Right renal cortex interstitium (tissue), 3 donors: ENCODE measurements around the gene PPIP5K2. TPM values are rescaled to one million over a fixed set of nuclear protein-coding genes. Genes with fewer than 3 reads are reported as not detected.
"Not testable (repeated sequence)": the region's sequence is repeated elsewhere in the genome, so short reads cannot be mapped to it uniquely, and the experiment has no call there.

Experiments
- DNase-seq, 3 donors: peaks; one replicate each; pipeline ENCODE4 v3.0.0-alpha.2; 2013; ENCODE audit warnings: low read depth in 3 of 3, low spot score in 2 of 3
- polyA plus RNA-seq, 3 donors: library from polyadenylated mRNA; unstranded; fragments of 120-200 nt; gene quantifications; one replicate each; pipeline ENCODE4 v1.2.1, GENCODE V29; 2013; ENCODE audit not compliant: insufficient read length in 3 of 3

Gene PPIP5K2
- polyA plus RNA-seq, 3 donors, result 77.3 to 92.2 (median 91.6) TPM

GRCh38 chr5:103205991-103206700, 86.0 kb downstream of the PPIP5K2 start:
- DNase-seq, result no peak

GRCh38 chr5:103207011-103207410, 86.9 kb downstream of the PPIP5K2 start:
- DNase-seq, result peak in 2 of 3 donors; percentile 21 to 36

GRCh38 chr5:103207653-103208052, 87.6 kb downstream of the PPIP5K2 start:
- no peak for DNase-seq

DNA sequence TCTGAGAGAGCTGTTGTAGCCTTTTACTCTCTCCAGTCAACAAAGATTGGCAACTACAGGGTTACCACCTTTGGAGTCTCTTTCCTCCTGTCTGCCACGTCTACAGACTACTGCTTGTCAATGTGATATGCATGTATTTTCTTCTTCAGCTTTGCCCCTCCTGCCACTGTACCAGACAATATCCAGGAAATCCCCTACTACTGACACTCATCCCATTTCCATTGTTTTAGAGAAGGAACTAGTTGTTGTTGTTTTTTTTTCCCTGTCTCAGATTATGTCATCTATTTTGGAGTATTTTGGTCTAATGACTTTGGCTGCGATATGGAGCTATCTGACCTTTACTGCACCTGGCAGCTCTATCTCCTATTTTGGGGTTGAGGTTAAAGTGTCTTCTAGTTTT, 88.4 kb downstream of the PPIP5K2 start:
- no peak for DNase-seq

DNA sequence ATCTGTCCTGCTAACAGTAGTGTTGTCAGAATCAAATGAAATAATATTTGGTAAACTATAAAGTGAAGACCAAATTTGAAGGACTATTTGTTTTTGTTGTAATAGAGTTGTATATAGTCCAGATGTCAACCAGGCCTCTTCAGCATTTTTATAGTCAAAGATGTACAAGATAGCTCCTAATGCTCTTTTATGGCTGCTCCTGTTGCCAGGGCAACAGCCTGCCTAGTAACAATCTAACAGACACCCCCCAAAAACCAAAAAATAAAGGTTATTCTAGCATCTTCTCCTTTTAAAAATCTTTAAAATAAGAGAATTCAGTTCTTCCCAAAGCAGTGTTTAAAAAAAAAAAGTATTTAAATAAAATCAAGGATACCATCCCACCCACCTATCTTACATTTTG, 89.0 kb downstream of the PPIP5K2 start:
- no peak for DNase-seq

GRCh38 chr5:103210952-103211351, 90.9 kb downstream of the PPIP5K2 start:
- DNase-seq, result no peak

DNA sequence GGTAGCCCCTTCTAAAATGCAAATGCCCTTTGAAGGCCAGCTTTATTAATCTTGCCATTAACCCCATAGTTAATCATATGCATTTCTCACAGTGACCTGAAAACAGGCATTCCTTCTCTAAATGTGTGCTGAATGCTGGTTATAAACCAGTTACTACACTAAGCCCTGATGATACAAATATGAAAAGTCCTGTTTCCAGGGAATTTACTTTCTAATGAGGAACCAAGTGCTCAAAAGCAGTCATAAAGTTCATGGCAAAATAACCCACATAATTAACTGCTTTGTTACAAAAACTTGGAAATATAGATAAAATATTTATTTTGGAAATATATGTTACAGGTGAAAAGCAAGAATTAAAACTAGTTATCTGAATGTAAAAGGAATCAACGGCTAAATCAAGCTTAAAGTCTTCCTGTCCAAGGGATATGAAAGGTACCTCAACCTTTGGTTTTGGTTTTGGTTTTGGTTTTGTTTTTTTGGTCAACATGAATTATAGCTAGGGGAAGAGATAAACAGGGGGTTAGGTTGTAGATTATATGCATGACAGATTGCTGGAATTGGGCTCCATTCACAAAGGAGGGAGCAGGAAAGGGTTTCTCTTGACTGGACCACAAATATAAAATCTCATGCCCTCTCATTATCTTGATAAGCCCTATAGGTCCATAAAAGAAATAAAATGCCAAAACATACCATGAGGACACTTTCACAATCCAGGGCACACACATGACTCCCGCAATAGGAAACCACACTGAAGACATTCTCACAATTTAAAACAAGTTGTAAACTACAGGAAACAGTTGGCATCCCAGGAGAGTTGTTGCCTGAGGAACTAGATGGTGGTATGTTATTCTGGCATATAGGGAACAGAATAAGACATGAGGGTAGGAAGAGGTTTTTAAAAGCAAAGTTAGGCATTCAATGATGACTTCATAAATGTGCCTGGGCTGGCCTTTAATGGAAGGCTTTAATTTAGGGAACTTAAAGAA, 91.8 kb downstream of the PPIP5K2 start:
- no peak for DNase-seq

DNA sequence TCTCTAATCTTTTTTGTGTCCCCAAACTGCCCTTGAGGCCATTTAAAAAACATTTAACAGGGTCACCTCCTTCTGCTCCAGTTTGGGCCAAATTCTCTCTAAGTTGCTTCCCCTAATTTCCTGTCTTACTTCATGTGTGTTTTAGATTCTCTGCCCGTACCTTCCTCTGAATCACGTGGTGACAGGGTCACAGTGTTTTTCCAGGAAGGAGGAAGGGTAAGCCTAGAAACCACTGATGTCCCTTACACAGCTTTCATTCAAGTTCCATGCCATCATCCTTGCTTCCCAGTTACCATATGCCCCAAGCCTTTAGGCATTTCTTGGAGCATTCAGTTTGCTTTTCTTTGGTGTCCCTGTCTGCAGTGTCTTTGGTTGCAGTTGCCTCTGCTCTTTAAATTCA, 96.0 kb downstream of the PPIP5K2 start:
- no peak for DNase-seq

DNA sequence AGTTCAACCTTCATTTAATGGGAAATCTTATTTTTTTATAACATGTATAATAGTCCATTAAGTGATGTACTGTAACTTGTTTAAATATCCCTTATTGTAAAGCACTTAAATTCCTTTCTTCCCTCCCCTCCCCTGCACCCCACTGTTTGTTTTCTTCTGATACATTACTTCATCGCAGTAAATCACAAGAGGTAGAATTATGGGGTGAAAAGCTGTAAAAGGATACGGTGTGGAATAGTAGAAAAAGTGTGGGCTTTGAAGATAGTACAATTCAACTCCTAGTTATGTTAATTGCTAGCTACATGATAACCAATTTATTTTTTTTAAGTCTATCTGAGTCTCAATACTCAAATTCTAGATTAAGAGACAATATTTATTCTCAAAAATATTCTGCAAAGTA, 96.6 kb downstream of the PPIP5K2 start:
- no peak for DNase-seq

DNA sequence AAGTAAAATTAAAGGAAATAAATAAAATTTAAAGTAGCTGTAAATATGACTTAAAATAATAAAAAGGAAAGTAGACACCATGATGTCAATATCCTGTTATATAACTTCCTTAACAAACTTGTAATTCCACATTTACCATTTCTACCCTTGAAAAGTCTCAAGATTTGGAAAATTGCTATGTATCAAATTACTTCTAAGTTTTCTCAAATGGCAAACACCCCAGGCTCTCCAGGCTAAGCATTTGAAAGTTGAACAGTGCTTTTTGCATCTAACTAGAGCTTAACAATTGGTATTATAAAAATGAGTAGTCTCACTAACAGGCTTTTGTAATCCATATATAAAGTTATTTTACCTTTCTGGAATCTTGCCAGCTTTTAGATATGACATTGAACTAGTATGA, 97.0 kb downstream of the PPIP5K2 start:
- DNase-seq, result no peak

- DNase-seq, result no peak
Measured at GRCh38 chr5:103218164-103218563, 98.1 kb downstream of the PPIP5K2 start.

DNA sequence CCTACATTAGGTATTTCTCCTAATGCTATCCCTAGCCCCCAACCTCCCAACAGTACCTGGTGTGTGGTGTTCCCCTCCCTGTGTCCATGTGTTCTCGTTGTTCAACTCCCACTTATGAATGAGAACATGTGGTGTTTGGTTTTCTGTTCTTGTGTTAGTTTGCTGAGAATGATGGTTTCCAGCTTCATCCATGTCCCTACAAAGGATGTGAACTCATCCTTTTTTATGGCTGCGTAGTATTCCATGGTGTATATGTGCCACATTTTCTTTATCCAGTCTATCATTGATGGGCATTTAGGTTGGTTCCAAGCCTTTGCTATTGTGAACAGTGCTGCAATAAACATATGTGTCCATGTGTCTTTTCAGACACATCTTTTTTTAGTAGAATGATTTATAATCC, 99.0 kb downstream of the PPIP5K2 start:
- DNase-seq, result not testable (repeated sequence)

DNA sequence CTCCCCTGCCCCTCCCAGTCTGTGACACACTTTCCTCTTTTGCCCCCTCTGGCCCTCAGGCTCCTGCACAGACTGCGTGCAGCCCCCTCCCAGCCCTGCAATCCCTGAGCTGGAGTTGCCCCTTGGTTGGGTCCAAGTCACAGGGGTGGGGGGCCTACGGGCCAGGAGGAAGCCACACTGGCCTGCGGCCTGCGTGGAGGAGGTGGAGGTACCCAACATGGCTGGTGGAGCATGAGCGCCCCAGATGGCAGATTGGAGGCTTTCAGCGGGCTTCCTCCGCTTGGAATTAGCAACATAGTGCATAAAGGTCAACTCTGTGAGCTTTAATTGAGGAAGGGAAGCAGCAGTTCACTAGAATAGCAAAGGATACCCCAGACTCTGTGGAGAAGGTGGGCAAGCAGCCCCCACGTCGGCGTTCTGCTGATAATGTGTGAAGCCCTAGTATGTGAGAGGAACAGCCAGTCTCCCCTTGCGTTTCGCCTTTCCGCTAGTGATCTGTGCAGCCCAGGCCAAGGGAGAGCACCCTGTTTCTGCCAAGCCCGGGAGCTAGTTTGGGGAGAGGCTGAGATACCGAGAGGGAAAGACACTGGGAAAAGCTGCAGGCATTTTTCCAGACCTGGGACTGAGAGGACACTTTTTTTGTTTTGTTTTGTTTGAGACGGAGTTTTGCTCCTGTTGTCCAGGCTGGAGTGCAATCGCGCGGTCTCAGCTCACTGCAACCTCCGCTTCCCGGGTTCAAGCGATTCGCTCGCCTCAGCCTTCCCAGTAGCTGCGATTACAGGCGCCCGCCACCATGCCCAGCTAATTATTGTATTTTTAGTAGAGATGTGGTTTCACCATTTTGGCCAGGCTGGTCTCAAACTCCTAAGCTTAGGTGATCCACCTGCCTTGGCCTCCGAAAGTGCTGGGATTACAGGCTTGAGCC, 103.2 kb downstream of the PPIP5K2 start:
- DNase-seq, result no peak

DNA sequence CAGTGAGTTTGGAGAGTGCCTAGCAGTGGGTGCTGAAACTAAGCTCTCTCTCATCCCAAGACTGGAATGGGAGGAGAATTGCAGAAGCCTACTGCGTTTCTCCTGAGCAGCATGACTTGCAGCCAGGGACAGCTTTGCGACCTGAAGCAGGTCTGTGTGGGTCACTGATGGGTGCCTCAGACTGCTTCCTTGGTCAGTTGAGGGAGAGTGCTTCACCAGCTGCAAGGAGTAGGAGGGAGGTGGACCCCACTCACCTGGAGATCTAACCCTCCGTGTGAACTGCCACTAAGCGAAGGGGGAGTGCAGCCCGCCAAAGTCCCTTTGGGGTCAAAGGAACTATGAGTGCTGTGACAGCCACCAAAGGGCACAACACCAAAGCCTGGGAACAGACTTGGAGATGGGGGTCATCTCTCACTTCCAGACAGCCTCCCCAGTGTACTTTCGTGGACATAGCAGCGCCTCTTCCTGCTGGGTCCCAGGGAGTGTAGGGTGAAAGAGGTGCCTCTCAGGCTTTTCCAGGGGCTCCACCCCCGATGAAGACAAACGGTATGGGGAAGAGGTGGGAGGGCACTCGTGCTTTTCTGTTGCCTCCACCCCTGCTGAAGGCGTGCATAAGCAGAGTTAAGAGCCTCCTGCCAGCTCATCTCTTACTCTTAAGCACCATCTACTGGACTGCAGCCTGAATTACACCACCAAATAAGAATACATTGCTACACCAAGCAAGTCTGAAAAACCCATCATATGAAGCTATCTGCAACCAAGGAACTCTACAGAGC, 104.2 kb downstream of the PPIP5K2 start:
- DNase-seq, result peak in 1 of 3 donors; percentile 19

- no peak for DNase-seq
Measured at GRCh38 chr5:103224894-103225246, 104.8 kb downstream of the PPIP5K2 start.

- DNase-seq, result no peak
Measured at GRCh38 chr5:103228061-103228460, 108.0 kb downstream of the PPIP5K2 start.

DNA sequence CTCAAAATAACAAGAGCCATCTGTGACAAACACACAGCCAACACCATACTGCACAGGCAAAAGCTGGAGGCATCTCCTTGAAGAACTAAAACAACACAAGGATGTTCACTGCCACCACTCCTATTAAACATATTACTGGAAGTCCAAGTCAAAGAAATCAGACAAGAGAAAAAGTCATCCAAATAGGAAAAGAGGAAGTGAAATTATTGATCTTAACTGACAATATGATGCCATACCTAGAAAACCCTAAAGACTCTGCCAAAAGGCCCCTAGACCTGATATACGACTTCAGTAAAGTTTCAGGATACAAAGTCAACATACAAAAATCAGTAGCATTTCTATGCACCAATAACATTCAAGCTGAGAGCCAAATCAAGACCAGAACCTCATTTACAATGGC, 108.5 kb downstream of the PPIP5K2 start:
- DNase-seq, result no peak

DNA sequence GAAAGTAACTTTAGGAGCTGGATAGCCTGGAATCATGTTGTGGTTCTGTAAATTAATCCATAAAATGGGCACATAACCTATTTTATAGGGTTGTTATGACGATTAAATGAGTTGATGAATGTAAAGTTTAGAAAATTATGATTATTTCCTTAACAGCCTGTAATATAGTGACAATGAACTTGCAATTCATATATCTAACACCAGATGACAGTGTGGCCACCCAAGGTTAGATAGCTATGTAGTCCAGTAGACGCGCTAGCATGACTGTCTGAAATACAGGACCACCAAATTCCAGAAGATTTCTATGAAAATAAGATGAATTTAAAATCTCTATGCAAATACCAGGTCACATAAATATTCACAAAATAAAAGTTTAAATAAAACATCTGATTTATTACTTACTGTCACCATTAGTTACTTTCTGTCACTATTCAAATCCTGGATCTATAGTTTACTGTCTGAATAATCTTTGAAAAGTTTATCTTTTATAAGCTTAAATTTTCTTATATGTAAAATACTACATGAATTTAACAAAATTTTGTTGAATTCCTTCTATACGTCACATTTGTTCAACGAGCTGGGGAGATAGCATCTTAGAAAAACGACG, 112.4 kb downstream of the PPIP5K2 start:
- DNase-seq, result no peak

- no peak for DNase-seq
Measured at GRCh38 chr5:103234239-103234975, 114.3 kb downstream of the PPIP5K2 start.
